Ishikawa (cell line): Measurements from ENCODE around the gene PEPD.

Experiments used
- CEBPB ChIP-seq: IDR thresholded peaks from 2 replicates; pipeline ENCODE4 v1.6.1; 2012
- CREB1 ChIP-seq: IDR thresholded peaks from 2 replicates; pipeline ENCODE4 v1.6.1; 2012; ENCODE audit warnings: low read depth
- EGR1 ChIP-seq: IDR thresholded peaks from 2 replicates; pipeline ENCODE4 v1.6.1; 2012
- EP300 ChIP-seq: IDR thresholded peaks from 2 replicates; pipeline ENCODE4 v1.6.1; 2012; ENCODE audit warnings: borderline replicate concordance
- FOXM1 ChIP-seq: IDR thresholded peaks from 2 replicates; pipeline ENCODE4 v1.6.1; 2012; ENCODE audit warnings: low read depth, borderline replicate concordance
- MAX ChIP-seq: IDR thresholded peaks from 2 replicates; pipeline ENCODE4 v1.6.1; 2012
- NFIC ChIP-seq: IDR thresholded peaks from 2 replicates; pipeline ENCODE4 v1.6.1; 2012
- RAD21 ChIP-seq: IDR thresholded peaks from 2 replicates; pipeline ENCODE4 v1.6.1; 2012; ENCODE audit warnings: low read depth
- REST ChIP-seq: IDR thresholded peaks from 2 replicates; pipeline ENCODE4 v1.6.1; 2012; ENCODE audit warnings: low read depth, mild to moderate bottlenecking
- TAF1 ChIP-seq: IDR thresholded peaks from 2 replicates; pipeline ENCODE4 v1.6.1; 2012; ENCODE audit warnings: low read depth, mild to moderate bottlenecking
- TCF12 ChIP-seq: IDR thresholded peaks from 2 replicates; pipeline ENCODE4 v1.6.1; 2012; ENCODE audit warnings: low read depth
- TEAD4 ChIP-seq: IDR thresholded peaks from 2 replicates; pipeline ENCODE4 v1.6.1; 2012
- USF1 ChIP-seq: IDR thresholded peaks from 2 replicates; pipeline ENCODE4 v1.6.1; 2012
- YY1 ChIP-seq: IDR thresholded peaks from 2 replicates; pipeline ENCODE4 v1.6.1; 2012; ENCODE audit warnings: low read depth
- ZBTB7A ChIP-seq: IDR thresholded peaks from 2 replicates; pipeline ENCODE4 v1.6.1; 2012; ENCODE audit warnings: low read depth

PEPD gene

DNA sequence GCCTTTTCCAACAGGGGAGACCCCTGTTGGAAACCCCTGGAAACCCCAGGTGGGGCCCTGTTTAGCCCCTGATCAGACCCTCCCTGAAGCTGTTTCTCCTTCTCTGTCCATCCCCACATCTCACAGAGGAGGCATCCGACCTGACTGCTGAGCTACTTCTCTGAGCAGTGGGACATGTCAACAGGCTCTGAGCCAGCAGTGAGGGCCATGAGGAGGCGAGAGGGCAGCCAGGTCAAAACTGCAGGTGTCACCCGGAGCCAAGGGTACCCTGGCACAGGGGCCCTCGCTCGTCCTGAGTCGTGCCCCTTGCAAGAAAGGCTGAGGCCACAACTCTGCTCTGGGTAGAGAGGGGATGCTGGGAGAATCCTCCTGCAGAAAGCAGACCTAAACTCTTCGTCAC is 13.6 kb downstream of the PEPD start:
- no peak for TF ChIP-seq YY1
- TF ChIP-seq CEBPB = no peak

DNA sequence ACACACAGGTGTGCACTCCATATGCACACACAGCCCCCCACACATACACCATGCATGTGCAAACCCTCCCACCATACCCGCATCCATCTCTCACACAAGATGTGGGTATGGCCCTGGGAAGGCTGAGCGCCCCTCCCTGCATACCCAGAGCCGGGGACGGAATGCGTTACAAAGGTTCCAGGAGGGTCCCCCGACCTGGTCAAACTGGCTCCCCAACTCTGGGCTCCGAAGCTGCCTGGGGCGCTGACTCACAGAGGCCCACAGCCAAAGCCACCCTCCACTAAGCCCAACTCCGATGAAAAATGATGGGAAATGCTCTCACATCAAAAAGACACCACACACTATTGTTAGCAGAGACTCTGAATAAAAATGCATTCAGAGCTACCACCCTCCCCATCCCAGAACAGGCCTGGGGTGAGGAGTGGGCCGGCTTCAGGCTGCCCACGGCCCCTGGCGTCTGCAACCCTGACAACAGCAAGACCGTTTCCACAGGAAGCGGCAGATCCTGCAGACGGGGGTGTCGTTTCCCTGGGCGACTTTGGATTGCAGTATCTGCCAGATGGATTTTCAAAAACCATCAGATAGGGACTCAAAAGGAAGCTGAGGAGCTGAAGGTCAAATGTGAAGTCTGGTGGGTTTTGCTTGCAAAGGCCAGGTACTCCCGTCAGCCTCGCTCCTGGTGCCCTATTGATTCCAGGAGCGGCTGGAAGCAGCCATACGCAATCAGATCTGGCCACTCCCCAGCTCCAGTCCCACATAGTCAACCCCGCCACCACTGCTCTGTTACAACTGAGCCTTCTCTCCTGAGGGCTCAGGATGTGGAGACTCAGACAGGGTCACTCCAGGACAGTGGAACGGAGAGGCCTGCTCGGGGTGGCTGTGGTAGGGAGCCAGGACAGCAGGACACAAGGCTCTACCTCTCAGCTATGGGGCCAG is 14.3 kb downstream of the PEPD start:
- TF ChIP-seq CREB1 (no peak), USF1 (no peak), ZBTB7A (no peak), CEBPB (no peak), REST (no peak), EGR1 (no peak), YY1 (no peak), TAF1 (no peak), TEAD4 (no peak), TCF12 (no peak), NFIC (no peak), EP300 (no peak), RAD21 (no peak), FOXM1 (no peak), MAX (no peak)

DNA sequence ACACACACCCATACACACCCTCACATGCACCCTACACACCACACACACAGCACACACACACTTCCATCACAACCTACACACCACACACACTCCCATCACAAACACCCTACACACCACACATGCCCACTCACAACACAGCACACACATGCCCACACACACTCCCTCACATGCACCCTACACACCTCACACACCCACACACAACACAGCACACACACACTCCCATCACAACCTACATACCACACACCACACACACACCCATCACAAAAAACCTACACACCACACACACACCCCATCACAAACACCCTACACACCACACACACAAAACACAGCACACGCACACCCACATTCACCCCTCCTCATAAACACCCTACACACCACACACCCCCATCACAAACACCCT is 15.1 kb downstream of the PEPD start:
- no peak for TF ChIP-seq TAF1
- no peak for TF ChIP-seq TEAD4
- no peak for TF ChIP-seq USF1
- TF ChIP-seq CEBPB = no peak
- TF ChIP-seq MAX = no peak
- no peak for TF ChIP-seq TCF12
- TF ChIP-seq EGR1 = no peak
- TF ChIP-seq NFIC = no peak
- no peak for TF ChIP-seq ZBTB7A

DNA sequence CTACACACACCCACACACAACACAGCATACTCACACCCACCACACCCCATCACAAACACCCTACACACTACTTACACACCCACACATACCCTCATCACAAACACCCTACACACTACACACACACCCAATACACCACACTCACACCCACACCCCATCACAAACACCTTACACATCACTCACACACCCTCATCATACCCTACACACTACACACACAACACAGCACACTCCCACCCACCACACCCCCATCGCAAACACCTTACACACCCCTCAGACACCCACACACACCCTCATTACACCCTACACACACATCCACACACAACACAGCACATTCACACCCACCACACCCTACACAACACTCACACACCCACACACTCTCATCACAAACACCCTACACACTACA is 15.8 kb downstream of the PEPD start:
- TF ChIP-seq TAF1 (no peak), MAX (no peak), NFIC (no peak), RAD21 (no peak), REST (no peak), USF1 (no peak)

DNA sequence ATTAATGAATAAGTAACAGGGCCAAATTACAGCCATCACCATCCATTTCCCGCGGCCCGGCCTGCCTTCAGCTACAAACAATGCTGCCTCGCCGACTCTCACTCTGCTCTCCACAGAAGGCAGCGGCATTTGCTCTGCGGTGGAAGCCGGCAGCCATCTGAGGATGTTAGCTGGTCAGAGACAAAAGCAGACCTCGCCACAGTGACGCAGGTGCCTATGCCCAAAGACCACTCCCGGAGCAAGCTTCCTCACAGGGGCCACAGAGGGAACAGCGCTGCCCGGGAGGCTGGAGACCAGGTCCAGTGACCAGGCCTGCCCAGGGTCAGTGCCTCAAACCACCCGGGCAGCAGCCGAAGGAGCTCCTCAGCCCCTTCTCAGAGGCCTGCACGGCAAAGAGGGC is 16.4 kb downstream of the PEPD start:
- TF ChIP-seq TEAD4 = no peak
- no peak for TF ChIP-seq ZBTB7A
- no peak for TF ChIP-seq YY1
- TF ChIP-seq RAD21 = no peak
- TF ChIP-seq TCF12 = no peak
- no peak for TF ChIP-seq TAF1
- TF ChIP-seq MAX = no peak
- TF ChIP-seq USF1 = no peak
- no peak for TF ChIP-seq REST
- no peak for TF ChIP-seq FOXM1
- TF ChIP-seq CEBPB = no peak
- TF ChIP-seq EP300 = no peak
- no peak for TF ChIP-seq EGR1
- TF ChIP-seq CREB1 = no peak
- no peak for TF ChIP-seq NFIC
